HepG2 (cell line): Measurements from ENCODE around the gene CBLN3. TPM values are rescaled to one million over a fixed set of nuclear protein-coding genes. Genes with fewer than 3 reads are reported as not detected.

Experiments
- ARNTL ChIP-seq: sonication (generic); formaldehyde crosslinking; IDR thresholded peaks from 2 replicates; pipeline ENCODE4 v1.4.0; 2020; ENCODE audit warnings: mild to moderate bottlenecking, missing genetic modification reagents
- FIP1L1 ChIP-seq: fragments of 200-400 bp; formaldehyde crosslinking; IDR thresholded peaks from 2 replicates; pipeline ENCODE4 v1.6.1; 2018; ENCODE audit warnings: low read depth, mild to moderate bottlenecking, low read length, moderate library complexity, borderline replicate concordance; ENCODE audit not compliant: insufficient read depth
- HMGA1 ChIP-seq: sonication (generic); formaldehyde crosslinking; conservative IDR thresholded peaks from 2 replicates; pipeline ENCODE4 v1.4.0; 2020; ENCODE audit warnings: missing genetic modification reagents
- KLF9 ChIP-seq: IDR thresholded peaks from 2 replicates; pipeline ENCODE4 v1.6.1; 2016; ENCODE audit warnings: low read depth
- KMT2A ChIP-seq: sonication (generic); formaldehyde crosslinking; IDR thresholded peaks from 2 replicates; pipeline ENCODE4 v1.4.0; 2020; ENCODE audit warnings: missing genetic modification reagents
- MAFG ChIP-seq: sonication (generic); formaldehyde crosslinking; IDR thresholded peaks from 2 replicates; pipeline ENCODE4 v1.5.1; 2020; ENCODE audit warnings: mild to moderate bottlenecking, missing genetic modification reagents
- PCBP2 ChIP-seq: fragments of 200-400 bp; formaldehyde crosslinking; optimal IDR thresholded peaks from 2 replicates; pipeline ENCODE3; 2018; ENCODE audit warnings: low read length, low read depth; ENCODE audit not compliant: poor library complexity, severe bottlenecking
- POLR2AphosphoS5 ChIP-seq: IDR thresholded peaks from 2 replicates; pipeline ENCODE4 v1.6.1; 2012; ENCODE audit warnings: low read depth, low read length
- SNAI1 ChIP-seq: sonication (generic); formaldehyde crosslinking; IDR thresholded peaks from 2 replicates; pipeline ENCODE4 v1.5.0; 2020; ENCODE audit warnings: mild to moderate bottlenecking, missing genetic modification reagents, borderline replicate concordance
- ZNF124 ChIP-seq: sonication (generic); formaldehyde crosslinking; IDR thresholded peaks from 2 replicates; pipeline ENCODE4 v1.4.0; 2020; ENCODE audit warnings: missing genetic modification reagents
- ZNF138 ChIP-seq: sonication (generic); formaldehyde crosslinking; IDR thresholded peaks from 2 replicates; pipeline ENCODE4 v1.5.0; 2020; ENCODE audit warnings: mild to moderate bottlenecking, low read depth, missing genetic modification reagents
- ZNF230 ChIP-seq: sonication (generic); formaldehyde crosslinking; IDR thresholded peaks from 2 replicates; pipeline ENCODE4 v1.4.0; 2020; ENCODE audit warnings: mild to moderate bottlenecking, missing genetic modification reagents
- ZNF263 ChIP-seq: sonication (generic); formaldehyde crosslinking; IDR thresholded peaks from 2 replicates; pipeline ENCODE4 v1.4.0; 2020; ENCODE audit warnings: missing genetic modification reagents
- ZNF510 ChIP-seq: sonication (generic); formaldehyde crosslinking; IDR thresholded peaks from 2 replicates; pipeline ENCODE4 v1.4.0; 2020; ENCODE audit warnings: low read depth, mild to moderate bottlenecking, missing genetic modification reagents
- ZNF570 ChIP-seq: sonication (generic); formaldehyde crosslinking; IDR thresholded peaks from 2 replicates; pipeline ENCODE4 v1.4.0; 2020; ENCODE audit warnings: mild to moderate bottlenecking, missing genetic modification reagents, borderline replicate concordance
- ZNF615 ChIP-seq: sonication (generic); formaldehyde crosslinking; IDR thresholded peaks from 2 replicates; pipeline ENCODE4 v1.5.0; 2020; ENCODE audit warnings: mild to moderate bottlenecking, missing genetic modification reagents, borderline replicate concordance
- ZNF737 ChIP-seq: sonication (generic); formaldehyde crosslinking; IDR thresholded peaks from 2 replicates; pipeline ENCODE4 v1.5.0; 2020; ENCODE audit warnings: missing genetic modification reagents, mild to moderate bottlenecking, borderline replicate concordance
- ZNF784 ChIP-seq: sonication (generic); formaldehyde crosslinking; IDR thresholded peaks from 2 replicates; pipeline ENCODE4 v1.5.1; 2020; ENCODE audit warnings: missing genetic modification reagents, mild to moderate bottlenecking, borderline replicate concordance
- polyA plus RNA-seq, 8 experiments: library from polyadenylated mRNA; depleted of rRNA in 3 of 8; stranded (reverse) in 7 of 8; unstranded in 1 of 8; fragments of >200 nt; fragmentation: Illumina TruSeq in 4 of 8; extraction: Trizol in 4 of 8; gene quantifications; 2 replicates each; pipeline versions ENCODE4 v1.2.1 to v1.2.3, GENCODE V29; 2011 to 2016; ENCODE audit warnings: low read depth in 4 of 8, missing spikeins in 1 of 8, mixed read lengths in 1 of 8; ENCODE audit not compliant: insufficient read depth in 1 of 8
- total RNA-seq, 5 experiments: library from RNA; depleted of rRNA; stranded (reverse); fragments of >200 nt; fragmentation: Illumina TruSeq; extraction: Trizol; gene quantifications; 2 replicates each; pipeline ENCODE4 v1.2.3, GENCODE V29; 2016; ENCODE audit warnings: low read depth in 1 of 5
- TF ChIP-seq, protein P1 (sequence below): sonication (generic); formaldehyde crosslinking; IDR thresholded peaks from 2 replicates; pipeline ENCODE4 v1.4.0; 2020; ENCODE audit warnings: missing genetic modification reagents, mild to moderate bottlenecking, borderline replicate concordance
- TF ChIP-seq, protein P2 (sequence below): IDR thresholded peaks from 2 replicates; pipeline ENCODE4 v1.6.1; 2012; ENCODE audit warnings: low read length, improper control_type of control experiment
- TF ChIP-seq, protein P3 (sequence below): sonication (generic); formaldehyde crosslinking; IDR thresholded peaks from 2 replicates; pipeline ENCODE4 v1.8.0; 2022; ENCODE audit warnings: mild to moderate bottlenecking, missing genetic modification reagents

The CBLN3 gene
- total and polyA plus RNA-seq, 2 of the 13 experiments (the other 11 are each of a cell fraction or from before 2014, with no cell fraction given): 0.66 to 0.98 TPM

GRCh38 chr14:24429395-24430142 is at the start of gene CBLN3, which contains the start of gene KHNYN (continued):
- TF ChIP-seq, protein P1, sequence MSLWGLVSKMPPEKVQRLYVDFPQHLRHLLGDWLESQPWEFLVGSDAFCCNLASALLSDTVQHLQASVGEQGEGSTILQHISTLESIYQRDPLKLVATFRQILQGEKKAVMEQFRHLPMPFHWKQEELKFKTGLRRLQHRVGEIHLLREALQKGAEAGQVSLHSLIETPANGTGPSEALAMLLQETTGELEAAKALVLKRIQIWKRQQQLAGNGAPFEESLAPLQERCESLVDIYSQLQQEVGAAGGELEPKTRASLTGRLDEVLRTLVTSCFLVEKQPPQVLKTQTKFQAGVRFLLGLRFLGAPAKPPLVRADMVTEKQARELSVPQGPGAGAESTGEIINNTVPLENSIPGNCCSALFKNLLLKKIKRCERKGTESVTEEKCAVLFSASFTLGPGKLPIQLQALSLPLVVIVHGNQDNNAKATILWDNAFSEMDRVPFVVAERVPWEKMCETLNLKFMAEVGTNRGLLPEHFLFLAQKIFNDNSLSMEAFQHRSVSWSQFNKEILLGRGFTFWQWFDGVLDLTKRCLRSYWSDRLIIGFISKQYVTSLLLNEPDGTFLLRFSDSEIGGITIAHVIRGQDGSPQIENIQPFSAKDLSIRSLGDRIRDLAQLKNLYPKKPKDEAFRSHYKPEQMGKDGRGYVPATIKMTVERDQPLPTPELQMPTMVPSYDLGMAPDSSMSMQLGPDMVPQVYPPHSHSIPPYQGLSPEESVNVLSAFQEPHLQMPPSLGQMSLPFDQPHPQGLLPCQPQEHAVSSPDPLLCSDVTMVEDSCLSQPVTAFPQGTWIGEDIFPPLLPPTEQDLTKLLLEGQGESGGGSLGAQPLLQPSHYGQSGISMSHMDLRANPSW (CRISPR knock-in tag): no peak; the same call in 1 of the 2 replicates
- TF ChIP-seq, protein P2, sequence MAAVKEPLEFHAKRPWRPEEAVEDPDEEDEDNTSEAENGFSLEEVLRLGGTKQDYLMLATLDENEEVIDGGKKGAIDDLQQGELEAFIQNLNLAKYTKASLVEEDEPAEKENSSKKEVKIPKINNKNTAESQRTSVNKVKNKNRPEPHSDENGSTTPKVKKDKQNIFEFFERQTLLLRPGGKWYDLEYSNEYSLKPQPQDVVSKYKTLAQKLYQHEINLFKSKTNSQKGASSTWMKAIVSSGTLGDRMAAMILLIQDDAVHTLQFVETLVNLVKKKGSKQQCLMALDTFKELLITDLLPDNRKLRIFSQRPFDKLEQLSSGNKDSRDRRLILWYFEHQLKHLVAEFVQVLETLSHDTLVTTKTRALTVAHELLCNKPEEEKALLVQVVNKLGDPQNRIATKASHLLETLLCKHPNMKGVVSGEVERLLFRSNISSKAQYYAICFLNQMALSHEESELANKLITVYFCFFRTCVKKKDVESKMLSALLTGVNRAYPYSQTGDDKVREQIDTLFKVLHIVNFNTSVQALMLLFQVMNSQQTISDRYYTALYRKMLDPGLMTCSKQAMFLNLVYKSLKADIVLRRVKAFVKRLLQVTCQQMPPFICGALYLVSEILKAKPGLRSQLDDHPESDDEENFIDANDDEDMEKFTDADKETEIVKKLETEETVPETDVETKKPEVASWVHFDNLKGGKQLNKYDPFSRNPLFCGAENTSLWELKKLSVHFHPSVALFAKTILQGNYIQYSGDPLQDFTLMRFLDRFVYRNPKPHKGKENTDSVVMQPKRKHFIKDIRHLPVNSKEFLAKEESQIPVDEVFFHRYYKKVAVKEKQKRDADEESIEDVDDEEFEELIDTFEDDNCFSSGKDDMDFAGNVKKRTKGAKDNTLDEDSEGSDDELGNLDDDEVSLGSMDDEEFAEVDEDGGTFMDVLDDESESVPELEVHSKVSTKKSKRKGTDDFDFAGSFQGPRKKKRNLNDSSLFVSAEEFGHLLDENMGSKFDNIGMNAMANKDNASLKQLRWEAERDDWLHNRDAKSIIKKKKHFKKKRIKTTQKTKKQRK: no peak
- TF ChIP-seq PCBP2 (peak; percentile 41), ARNTL (CRISPR knock-in tag) (no peak), KMT2A (CRISPR knock-in tag) (peak; percentile 80), HMGA1 (CRISPR knock-in tag) (no peak), ZNF138 (CRISPR knock-in tag) (peak; percentile 87; the same call in 1 of the 2 replicates), ZNF263 (CRISPR knock-in tag) (peak; percentile 99), ZNF124 (CRISPR knock-in tag) (no peak; the same call in 1 of the 2 replicates), SNAI1 (peak; percentile 94), ZNF510 (CRISPR knock-in tag) (0 out of 2 replicates have a peak, but pooled peaks have one; percentile 71), ZNF784 (CRISPR knock-in tag) (peak; percentile 96), MAFG (no peak), ZNF615 (CRISPR knock-in tag) (no peak), POLR2AphosphoS5 (peak; percentile 97), ZNF230 (CRISPR knock-in tag) (peak; percentile 61; the same call in 1 of the 2 replicates), KLF9 (peak; percentile 82; the same call in 1 of the 2 replicates), FIP1L1 (no peak), ZNF570 (CRISPR knock-in tag) (no peak), ZNF737 (no peak)
- TF ChIP-seq, protein P3, sequence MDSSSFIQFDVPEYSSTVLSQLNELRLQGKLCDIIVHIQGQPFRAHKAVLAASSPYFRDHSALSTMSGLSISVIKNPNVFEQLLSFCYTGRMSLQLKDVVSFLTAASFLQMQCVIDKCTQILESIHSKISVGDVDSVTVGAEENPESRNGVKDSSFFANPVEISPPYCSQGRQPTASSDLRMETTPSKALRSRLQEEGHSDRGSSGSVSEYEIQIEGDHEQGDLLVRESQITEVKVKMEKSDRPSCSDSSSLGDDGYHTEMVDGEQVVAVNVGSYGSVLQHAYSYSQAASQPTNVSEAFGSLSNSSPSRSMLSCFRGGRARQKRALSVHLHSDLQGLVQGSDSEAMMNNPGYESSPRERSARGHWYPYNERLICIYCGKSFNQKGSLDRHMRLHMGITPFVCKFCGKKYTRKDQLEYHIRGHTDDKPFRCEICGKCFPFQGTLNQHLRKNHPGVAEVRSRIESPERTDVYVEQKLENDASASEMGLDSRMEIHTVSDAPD (CRISPR knock-in tag): no peak
